Fibroblast of peridontal ligament (primary cell): ENCODE results near the gene AGT.
A peak's percentile ranks its signal among the peaks of the same experiment; 100 is the strongest.
"Not testable (repeated sequence)": the region's sequence is repeated elsewhere in the genome, so short reads cannot be mapped to it uniquely, and the experiment has no call there.

ENCODE experiments used
- DNase-seq: peaks from one replicate; pipeline ENCODE4 v3.0.0-alpha.2; 2010; ENCODE audit errors: extremely low read depth

AGT gene

GRCh38 chr1:230693221-230693620, 20.7 kb downstream of the AGT start:
- DNase-seq: no peak

- DNase-seq: no peak
These were observed 22.3 kb downstream of the AGT start for GRCh38 chr1:230691615-230692014.

- DNase-seq: peak; percentile 51
These were observed 23.8 kb downstream of the AGT start for GRCh38 chr1:230690101-230690500.

GRCh38 chr1:230686747-230687146, 27.2 kb downstream of the AGT start:
- DNase-seq: no peak

- no peak for DNase-seq
These were observed 28.9 kb downstream of the AGT start for GRCh38 chr1:230684998-230685397.

GRCh38 chr1:230684146-230684545, 29.8 kb downstream of the AGT start:
- no peak for DNase-seq

- peak; percentile 87 for DNase-seq
These were observed 30.9 kb downstream of the AGT start for GRCh38 chr1:230682882-230683610.

- DNase-seq: no peak
These were observed 31.6 kb downstream of the AGT start for GRCh38 chr1:230682274-230682673.

GRCh38 chr1:230681599-230681998, 32.3 kb downstream of the AGT start:
- DNase-seq: peak; percentile 74

GRCh38 chr1:230680300-230681025, 33.5 kb downstream of the AGT start:
- DNase-seq: no peak

GRCh38 chr1:230679825-230680224, 34.1 kb downstream of the AGT start:
- no peak for DNase-seq

- DNase-seq: no peak
These were observed 34.7 kb downstream of the AGT start for GRCh38 chr1:230679192-230679591.

- no peak for DNase-seq
These were observed 36.7 kb downstream of the AGT start for GRCh38 chr1:230677200-230677599.

GRCh38 chr1:230674581-230674980, 39.3 kb downstream of the AGT start:
- no peak for DNase-seq

- DNase-seq: no peak
These were observed 44.4 kb downstream of the AGT start for GRCh38 chr1:230669543-230669942.

- DNase-seq: no peak
These were observed 45.7 kb downstream of the AGT start for GRCh38 chr1:230668227-230668626.

- no peak for DNase-seq
These were observed 51.9 kb downstream of the AGT start for GRCh38 chr1:230661976-230662375.

GRCh38 chr1:230658691-230659090, 55.2 kb downstream of the AGT start:
- no peak for DNase-seq

GRCh38 chr1:230658103-230658502, 55.8 kb downstream of the AGT start:
- not testable (repeated sequence) for DNase-seq

GRCh38 chr1:230656719-230657118, 57.2 kb downstream of the AGT start:
- DNase-seq: not testable (repeated sequence)
